ENCODE results near the gene ZNF358.

The ZNF358 gene

GRCh38 chr19:7516878-7517277, 975 bp downstream of the ZNF358 start:
- intact Hi-C loops (cut with DNase I; ENCODE audit: low total_unique reads) = no loop called here
- no peak for DNase-seq
- TF ChIP-seq CTCF (IDR thresholded peaks at IDR 0.05) = no peak
- Histone ChIP-seq H3K4me1 (peaks cover 0 to 46% (median 28%) of the 10 kb centered on the region in 4 donors), H3K36me3 (peaks cover 6 to 22% (median 10%) of the 10 kb centered on the region in 3 donors), H3K9me3 (no peaks in the 10 kb centered on the region), H3K4me3 (peak overlapping the region; percentile 83 to 91), H3K27ac (peak overlapping the region; percentile 97 to 100), H3K27me3 (no peaks in the 10 kb centered on the region)

GRCh38 chr19:7519361-7520130, 3.6 kb downstream of the ZNF358 start:
- no peak for TF ChIP-seq CTCF (IDR thresholded peaks at IDR 0.05)
- Histone ChIP-seq H3K27me3 (no peaks in the 10 kb centered on the region), H3K4me1 (peaks cover 0 to 60% (median 40%) of the 10 kb centered on the region in 4 donors), H3K27ac (no peak overlapping the region), H3K36me3 (peaks cover 6 to 26% (median 13%) of the 10 kb centered on the region in 3 donors), H3K9me3 (no peaks in the 10 kb centered on the region), H3K4me3 (no peak overlapping the region)
- intact Hi-C loops (cut with DNase I; ENCODE audit: low total_unique reads) = no loop called here
- DNase-seq = no peak

DNA sequence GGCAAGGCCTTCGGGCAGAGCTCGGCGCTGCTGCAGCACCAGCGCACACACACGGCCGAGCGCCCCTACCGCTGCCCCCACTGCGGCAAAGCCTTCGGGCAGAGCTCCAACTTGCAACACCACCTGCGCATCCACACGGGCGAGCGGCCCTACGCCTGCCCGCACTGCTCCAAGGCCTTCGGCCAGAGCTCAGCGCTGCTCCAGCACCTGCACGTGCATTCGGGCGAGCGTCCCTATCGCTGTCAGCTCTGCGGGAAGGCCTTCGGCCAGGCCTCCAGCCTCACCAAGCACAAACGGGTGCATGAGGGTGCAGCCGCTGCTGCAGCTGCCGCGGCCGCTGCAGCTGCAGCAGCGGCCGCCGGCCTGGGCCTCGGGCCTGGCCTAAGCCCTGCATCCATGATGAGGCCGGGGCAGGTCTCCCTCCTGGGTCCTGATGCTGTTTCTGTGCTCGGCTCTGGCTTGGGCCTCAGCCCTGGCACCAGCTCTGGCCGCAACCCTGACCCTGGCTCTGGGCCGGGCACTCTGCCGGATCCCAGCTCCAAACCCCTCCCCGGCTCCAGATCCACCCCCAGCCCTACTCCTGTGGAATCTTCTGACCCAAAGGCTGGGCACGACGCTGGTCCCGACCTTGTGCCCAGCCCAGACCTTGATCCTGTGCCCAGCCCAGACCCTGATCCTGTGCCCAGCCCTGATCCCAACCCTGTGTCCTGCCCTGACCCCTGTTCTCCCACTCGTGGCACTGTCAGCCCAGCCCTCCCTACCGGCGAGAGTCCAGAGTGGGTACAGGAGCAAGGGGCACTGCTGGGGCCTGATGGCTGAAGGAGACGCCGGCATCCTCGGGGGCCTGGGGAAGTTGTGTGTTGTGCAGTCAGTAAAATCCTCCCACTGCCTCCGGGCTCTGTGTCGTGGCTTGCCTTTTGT, 4.5 kb downstream of the ZNF358 start:
- peaks cover 6 to 34% (median 21%) of the 10 kb centered on the region in 3 donors for H3K36me3 ChIP-seq
- no peaks in the 10 kb centered on the region for H3K9me3 ChIP-seq
- no peaks in the 10 kb centered on the region for H3K27me3 ChIP-seq
- no peak for DNase-seq
- intact Hi-C loops (cut with DNase I; ENCODE audit: low total_unique reads) = no loop called here
- no peak for TF ChIP-seq CTCF (IDR thresholded peaks at IDR 0.05)
- peak overlapping the region; percentile 57 to 58 for H3K27ac ChIP-seq
- H3K4me1 ChIP-seq = peaks cover 0 to 55% (median 36%) of the 10 kb centered on the region in 4 donors
- H3K4me3 ChIP-seq = no peak overlapping the region

- Histone ChIP-seq H3K27me3 (no peaks in the 10 kb centered on the region), H3K9me3 (no peaks in the 10 kb centered on the region), H3K27ac (peak overlapping the region; percentile 71 to 74), H3K4me1 (peaks cover 0 to 49% (median 34%) of the 10 kb centered on the region in 4 donors), H3K36me3 (peaks cover 13 to 47% (median 31%) of the 10 kb centered on the region in 3 donors), H3K4me3 (peak overlapping the region; percentile 77 to 83)
- no peak for TF ChIP-seq CTCF (IDR thresholded peaks at IDR 0.05)
- intact Hi-C loops (cut with DNase I; ENCODE audit: low total_unique reads) = no loop called here
- DNase-seq = no peak
Observed at GRCh38 chr19:7521551-7522071, 5.7 kb downstream of the ZNF358 start.

DNA sequence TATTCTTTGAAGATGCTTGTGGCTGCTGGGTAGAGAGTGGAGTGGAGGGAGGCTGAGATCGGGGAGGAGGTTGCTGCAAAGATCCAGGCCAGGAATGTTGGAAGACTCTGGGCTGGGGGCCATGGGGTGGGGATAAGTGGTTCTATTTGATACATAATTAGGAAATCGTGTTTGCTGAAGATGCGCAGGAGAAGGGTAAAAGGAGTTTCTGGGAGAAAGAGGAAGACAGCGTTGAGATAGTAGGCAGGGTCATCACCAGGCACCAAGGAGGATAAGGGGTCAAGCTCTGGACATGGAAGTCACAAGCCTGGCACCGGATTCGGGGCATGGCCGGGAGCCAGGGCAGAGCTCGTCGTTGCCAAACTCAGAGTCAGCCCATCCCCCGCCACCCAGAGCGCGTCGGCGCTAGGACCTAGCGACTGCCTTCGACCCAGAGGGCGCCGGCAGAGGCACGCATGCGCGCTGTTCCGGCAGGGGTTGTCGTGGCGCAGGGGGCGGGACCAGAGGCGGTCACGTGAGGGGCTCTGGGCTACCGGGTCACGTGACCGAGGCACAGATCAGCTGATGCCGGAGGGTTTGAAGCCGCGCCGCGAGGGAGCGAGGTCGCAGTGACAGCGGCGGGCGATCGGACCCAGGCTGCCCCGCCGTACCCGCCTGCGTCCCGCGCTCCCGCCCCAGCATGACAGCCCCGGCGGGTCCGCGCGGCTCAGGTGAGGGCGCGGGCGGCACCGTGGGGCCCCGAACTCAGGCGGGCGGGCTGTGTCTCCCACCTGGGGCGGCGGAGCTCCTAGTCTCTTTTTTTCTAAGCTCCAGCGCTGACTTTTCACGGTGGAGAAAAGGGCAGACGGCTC, 6.4 kb downstream of the ZNF358 start, which contains the start of gene MCOLN1:
Gene MCOLN1, plus strand, starts transcription at position 553 of the 851 bp plus-strand sequence. Its CDS starts 127 bp downstream, at position 680.
- peak in 1 of 2 experiments; percentile 28 for TF ChIP-seq CTCF (IDR thresholded peaks at IDR 0.05)
- Histone ChIP-seq H3K27me3 (no peaks in the 10 kb centered on the region), H3K36me3 (peaks cover 19 to 53% (median 34%) of the 10 kb centered on the region in 3 donors), H3K9me3 (no peaks in the 10 kb centered on the region), H3K4me3 (peak within 1 kb of the TSS; percentile 77 to 83), H3K4me1 (peaks cover 0 to 42% (median 27%) of the 10 kb centered on the region in 4 donors), H3K27ac (peak within 1 kb of the TSS; percentile 71 to 74)
- peak; percentile 99 to 100 for DNase-seq
- intact Hi-C loops (cut with DNase I; ENCODE audit: low total_unique reads) = no loop called here

Measured in tibial artery (tissue), 4 donors.